ENCODE measurements around the gene MMP7.

The MMP7 gene

GRCh38 chr11:102478673-102479299, 51.8 kb downstream of the MMP7 start:
- Histone ChIP-seq H3K9me2 (ENCODE audit: low read depth, low read length) (no peaks in the 10 kb centered on the region), H3K79me2 (ENCODE audit: insufficient read depth, low read length) (no peaks in the 10 kb centered on the region), H3K9me3 (ENCODE audit: low read length) (no peaks in the 10 kb centered on the region), H3K27me3 (ENCODE audit: insufficient read depth, low read length) (no peaks in the 10 kb centered on the region), H3K9ac (ENCODE audit: low read length) (no peak overlapping the region), H2AFZ (ENCODE audit: low read length) (no peak overlapping the region), H3K4me3 (ENCODE audit: low read depth, low read length, poor library complexity, severe bottlenecking) (no peak overlapping the region), H4K20me1 (ENCODE audit: insufficient read depth, low read length) (no peaks in the 10 kb centered on the region), H3K36me3 (ENCODE audit: insufficient read depth, low read length) (no peaks in the 10 kb centered on the region), H3F3A (ENCODE audit: insufficient read depth, low read length) (no peaks in the 10 kb centered on the region), H3K27ac (ENCODE audit: low read depth, low read length, poor library complexity, severe bottlenecking) (peak overlapping the region; percentile 99), H3K4me2 (ENCODE audit: low read length) (no peak overlapping the region), H3K4me1 (ENCODE audit: insufficient read depth, low read length, severe bottlenecking) (peaks cover 53% of the 10 kb centered on the region)
- TF ChIP-seq CTCF (IDR thresholded peaks at IDR 0.05; ENCODE audit: low read length) (no peak), EZH2 (IDR thresholded peaks at IDR 0.05; ENCODE audit: borderline replicate concordance, low read length) (no peak)

- Histone ChIP-seq H3K36me3 (ENCODE audit: insufficient read depth, low read length) (no peaks in the 10 kb centered on the region), H3F3A (ENCODE audit: insufficient read depth, low read length) (no peaks in the 10 kb centered on the region), H3K9me3 (ENCODE audit: low read length) (no peaks in the 10 kb centered on the region), H3K4me1 (ENCODE audit: insufficient read depth, low read length, severe bottlenecking) (peaks cover 73% of the 10 kb centered on the region), H3K79me2 (ENCODE audit: insufficient read depth, low read length) (no peaks in the 10 kb centered on the region), H2AFZ (ENCODE audit: low read length) (peak overlapping the region; percentile 86), H3K27ac (ENCODE audit: low read depth, low read length, poor library complexity, severe bottlenecking) (peak overlapping the region; percentile 99), H3K4me3 (ENCODE audit: low read depth, low read length, poor library complexity, severe bottlenecking) (peak overlapping the region; percentile 11), H4K20me1 (ENCODE audit: insufficient read depth, low read length) (no peaks in the 10 kb centered on the region), H3K27me3 (ENCODE audit: insufficient read depth, low read length) (no peaks in the 10 kb centered on the region), H3K9ac (ENCODE audit: low read length) (peak overlapping the region; percentile 61), H3K4me2 (ENCODE audit: low read length) (peak overlapping the region; percentile 54), H3K9me2 (ENCODE audit: low read depth, low read length) (no peaks in the 10 kb centered on the region)
- no peak for TF ChIP-seq EZH2 (IDR thresholded peaks at IDR 0.05; ENCODE audit: borderline replicate concordance, low read length)
- no peak for TF ChIP-seq CTCF (IDR thresholded peaks at IDR 0.05; ENCODE audit: low read length)
Observed at GRCh38 chr11:102476812-102477211, 53.7 kb downstream of the MMP7 start.

- Histone ChIP-seq H3K9ac (ENCODE audit: low read length) (peak overlapping the region; percentile 61), H3F3A (ENCODE audit: insufficient read depth, low read length) (no peaks in the 10 kb centered on the region), H3K4me2 (ENCODE audit: low read length) (peak overlapping the region; percentile 54), H4K20me1 (ENCODE audit: insufficient read depth, low read length) (no peaks in the 10 kb centered on the region), H3K9me2 (ENCODE audit: low read depth, low read length) (no peaks in the 10 kb centered on the region), H3K27ac (ENCODE audit: low read depth, low read length, poor library complexity, severe bottlenecking) (peak overlapping the region; percentile 99), H3K4me3 (ENCODE audit: low read depth, low read length, poor library complexity, severe bottlenecking) (no peak overlapping the region), H2AFZ (ENCODE audit: low read length) (no peak overlapping the region), H3K4me1 (ENCODE audit: insufficient read depth, low read length, severe bottlenecking) (peaks cover 81% of the 10 kb centered on the region), H3K9me3 (ENCODE audit: low read length) (no peaks in the 10 kb centered on the region), H3K36me3 (ENCODE audit: insufficient read depth, low read length) (no peaks in the 10 kb centered on the region), H3K27me3 (ENCODE audit: insufficient read depth, low read length) (no peaks in the 10 kb centered on the region), H3K79me2 (ENCODE audit: insufficient read depth, low read length) (no peaks in the 10 kb centered on the region)
- TF ChIP-seq EZH2 (IDR thresholded peaks at IDR 0.05; ENCODE audit: borderline replicate concordance, low read length) (no peak), CTCF (IDR thresholded peaks at IDR 0.05; ENCODE audit: low read length) (no peak)
Observed at GRCh38 chr11:102476069-102476468, 54.5 kb downstream of the MMP7 start.
